Activated CD8-positive, alpha-beta memory T cell treated with anti-CD3 and anti-CD28 coated beads for 36 hours (primary cell): ENCODE data around the gene LCT. TPM values are rescaled to one million over a fixed set of nuclear protein-coding genes. Genes with fewer than 3 reads are reported as not detected.
"Not testable (repeated sequence)": the region's sequence is repeated elsewhere in the genome, so short reads cannot be mapped to it uniquely, and the experiment has no call there.

ENCODE experiments used
- CTCF ChIA-PET: fragments of 350-600 bp; sonication (Branson Sonifier 250); formaldehyde crosslinking; loops from one replicate; lab custom pipeline; 2021; ENCODE audit warnings: antibody characterized with exemption; lab: Charles Lee
- POLR2A ChIA-PET: fragments of 350-600 bp; sonication (Branson Sonifier 250); formaldehyde crosslinking; loops from one replicate; lab custom pipeline; 2021; ENCODE audit warnings: antibody characterized with exemption; lab: Charles Lee
- total RNA-seq, 2 experiments: library from RNA; stranded (reverse); gene quantifications; one replicate each; pipeline ENCODE4 v1.2.3, GENCODE V29; 2021

The LCT gene
- total RNA-seq, 2 experiments from 2014 or later = 0.25 TPM

DNA sequence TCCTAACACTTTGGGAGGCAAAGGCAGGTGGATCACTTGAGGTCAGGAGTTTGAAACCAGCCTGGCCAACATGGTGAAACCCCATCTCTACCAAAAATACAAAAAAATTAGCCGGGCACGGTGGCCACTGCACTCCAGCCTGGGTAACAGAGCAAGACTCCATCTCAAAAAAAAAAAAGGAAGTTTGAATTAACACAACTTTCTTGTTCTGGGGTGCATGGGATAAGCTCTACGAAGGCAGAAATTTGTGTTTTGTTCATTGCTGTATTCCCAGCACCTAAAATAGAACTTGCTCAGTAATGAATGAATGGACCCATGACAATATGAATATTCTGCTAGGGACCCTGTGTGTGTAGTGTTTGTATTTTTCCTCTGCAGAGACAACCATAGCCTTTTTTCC lies 29.1 kb downstream of the LCT start:
- POLR2A ChIA-PET = not testable (repeated sequence)
- CTCF ChIA-PET = interaction anchor here (1.4 to 1.5 kb wide), 2 partner anchors 9 to 43 kb away, joined by 3 to 4 read pairs; no protein-coding TSS in a partner anchor

DNA sequence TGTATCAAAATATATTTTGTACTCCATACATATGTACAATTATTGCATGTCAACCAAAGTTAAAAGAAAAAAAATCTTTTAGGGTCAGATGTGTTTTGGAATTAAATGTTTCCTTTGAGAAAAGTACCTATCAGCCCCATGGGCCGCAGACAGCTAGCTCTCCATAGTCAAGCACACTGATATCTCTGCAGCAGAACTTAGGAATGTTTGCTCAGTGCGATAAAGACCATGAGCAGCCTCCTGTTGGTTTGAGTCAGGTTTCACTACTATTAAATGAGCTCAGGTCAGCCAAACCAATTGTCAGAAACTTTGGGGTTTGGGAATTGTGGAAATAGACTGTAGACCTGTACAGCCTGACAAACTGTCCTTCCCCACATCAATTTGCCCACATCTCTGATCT lies 33.7 kb downstream of the LCT start:
- POLR2A ChIA-PET = no interaction called here

DNA sequence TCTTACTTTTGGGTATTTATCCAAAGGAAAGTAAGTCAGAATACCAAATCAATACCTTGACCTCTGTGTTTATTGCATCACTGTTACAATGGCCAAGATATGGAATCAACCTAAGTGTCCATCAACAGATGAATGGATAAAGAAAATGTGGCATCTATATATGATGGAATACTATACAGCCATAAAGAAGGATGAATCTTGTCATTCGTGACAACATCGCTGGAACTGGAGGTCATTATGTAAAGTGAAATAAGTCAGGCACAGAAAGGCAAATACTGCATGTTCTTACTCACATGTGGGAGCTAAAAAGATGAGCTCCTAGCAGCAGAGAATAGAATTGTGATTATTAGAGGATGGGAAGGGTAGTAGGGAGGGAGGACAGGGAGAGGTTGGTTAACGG lies 34.6 kb downstream of the LCT start:
- POLR2A ChIA-PET = no interaction called here

More for the DNA sequence above, 33.7 kb downstream of the LCT start:
- CTCF ChIA-PET = no interaction called here

DNA sequence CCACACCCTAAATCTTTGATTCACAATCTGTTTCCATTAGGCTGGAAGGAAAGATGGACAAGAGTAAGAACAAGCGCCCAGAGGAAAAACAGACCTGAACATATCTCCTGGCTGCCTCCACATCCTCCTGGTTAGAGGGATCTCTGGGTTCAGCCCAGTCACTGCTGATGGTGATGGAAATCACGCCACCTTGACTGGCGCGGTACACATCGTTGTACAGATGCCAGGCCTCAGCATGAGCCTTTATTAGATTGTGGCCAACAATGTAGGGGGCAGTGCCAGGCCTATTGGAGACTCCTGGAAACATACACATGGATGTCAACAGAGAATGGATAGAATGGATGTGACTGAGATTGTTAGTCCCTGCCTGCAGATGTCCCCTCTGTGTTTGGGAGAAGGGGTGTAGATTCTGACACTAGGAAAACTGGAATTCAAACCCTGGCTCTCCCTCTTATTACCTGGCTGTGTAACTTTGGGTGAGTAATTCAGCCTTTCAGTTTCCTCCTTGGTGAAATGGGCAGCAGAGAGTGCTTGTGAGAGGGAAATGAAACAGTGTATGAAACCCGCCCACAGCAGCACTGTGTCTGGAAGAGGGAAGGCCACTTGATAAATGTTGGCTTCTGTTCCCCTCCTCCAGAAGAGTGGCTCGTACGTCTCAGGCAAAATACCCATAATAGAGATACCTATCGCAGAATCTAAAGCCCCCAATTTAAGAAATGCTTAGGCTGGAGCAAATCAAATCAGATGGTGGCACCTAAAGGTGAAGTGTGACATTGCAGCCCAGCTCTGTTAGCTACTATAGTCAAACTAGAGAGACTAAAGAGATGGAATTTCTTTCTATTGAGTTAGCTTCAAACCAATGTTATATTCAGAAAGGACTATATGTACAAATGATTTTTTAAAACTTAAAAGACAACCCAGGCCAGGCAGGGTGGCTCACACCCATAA lies 36.2 kb downstream of the LCT start:
- ChIA-PET CTCF (no interaction called here), POLR2A (no interaction called here)

More for the DNA sequence above, 34.6 kb downstream of the LCT start:
- CTCF ChIA-PET = interaction anchor here (0.6 kb wide), 1 partner anchor 693 kb away, joined by 3 read pairs; no protein-coding TSS in a partner anchor

DNA sequence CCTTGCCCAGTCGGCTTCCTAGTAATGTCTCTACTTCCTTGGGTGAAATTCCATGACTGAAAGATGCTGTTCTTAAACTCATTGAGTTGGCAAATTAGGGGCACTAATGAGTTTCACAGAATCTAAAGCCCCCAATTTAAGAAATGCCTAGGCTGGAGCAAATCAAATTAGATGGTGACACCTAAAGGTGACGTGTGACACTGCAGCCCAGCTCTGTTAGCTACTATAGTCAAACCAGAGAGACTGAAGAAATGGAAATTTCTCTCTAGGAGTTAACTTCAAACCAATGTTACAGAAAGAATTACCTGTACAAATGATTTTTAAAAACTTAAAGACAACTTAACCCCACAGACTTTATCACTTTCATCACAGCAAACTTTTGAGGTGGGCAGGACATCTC lies 37.2 kb downstream of the LCT start:
- ChIA-PET POLR2A (no interaction called here), CTCF (interaction anchor here (1.0 kb wide), 1 partner anchor 8 kb away, joined by 3 read pairs; no protein-coding TSS in a partner anchor)

DNA sequence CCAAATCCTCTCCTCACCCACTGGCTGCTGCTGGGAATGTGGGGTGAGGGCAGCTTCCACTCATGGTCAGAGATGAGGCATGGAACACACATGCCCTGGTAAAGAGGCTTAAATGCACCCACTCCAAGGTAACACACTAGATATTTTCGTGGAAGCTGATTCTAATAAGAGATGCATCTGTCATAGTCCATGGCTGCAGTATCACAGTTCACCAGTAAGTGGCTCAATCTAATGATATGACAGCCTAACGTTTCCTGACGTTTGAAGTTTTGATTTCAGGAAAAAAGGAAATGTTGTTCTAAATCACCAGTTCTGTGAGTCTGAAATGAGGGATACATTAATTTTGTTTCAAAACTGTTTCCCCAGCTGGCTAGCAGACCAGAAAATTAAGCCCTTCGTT lies 38.2 kb downstream of the LCT start:
- ChIA-PET POLR2A (no interaction called here), CTCF (interaction anchor here (0.8 to 2.9 kb wide), 7 partner anchors 9 to 795 kb away, joined by 3 to 15 read pairs (median 8); no protein-coding TSS in a partner anchor)

DNA sequence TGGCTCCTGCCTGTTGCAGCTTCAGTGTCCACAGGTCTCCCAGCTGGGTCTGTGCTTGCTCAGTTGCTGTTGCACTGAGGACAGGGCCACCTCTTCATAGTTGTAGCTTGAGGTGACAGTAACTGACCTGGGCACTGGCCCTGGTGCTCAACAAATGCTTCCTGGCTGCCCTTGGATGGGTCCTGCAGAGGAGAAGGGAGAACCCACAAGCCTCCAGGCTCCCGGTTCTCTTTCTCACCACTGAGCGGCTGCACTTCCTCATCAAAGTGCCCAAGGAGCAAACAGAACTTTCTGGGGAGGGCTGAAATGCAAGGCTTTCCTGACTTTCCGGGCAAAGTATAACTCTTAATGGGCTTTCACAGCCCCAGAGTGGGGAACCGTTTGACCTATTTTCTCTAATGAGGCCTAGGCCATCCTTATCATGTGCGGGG lies 38.7 kb downstream of the LCT start:
- ChIA-PET POLR2A (no interaction called here), CTCF (interaction anchor here (0.6 to 2.9 kb wide), 8 partner anchors 12 to 794 kb away, joined by 3 to 15 read pairs (median 6); no protein-coding TSS in a partner anchor)

DNA sequence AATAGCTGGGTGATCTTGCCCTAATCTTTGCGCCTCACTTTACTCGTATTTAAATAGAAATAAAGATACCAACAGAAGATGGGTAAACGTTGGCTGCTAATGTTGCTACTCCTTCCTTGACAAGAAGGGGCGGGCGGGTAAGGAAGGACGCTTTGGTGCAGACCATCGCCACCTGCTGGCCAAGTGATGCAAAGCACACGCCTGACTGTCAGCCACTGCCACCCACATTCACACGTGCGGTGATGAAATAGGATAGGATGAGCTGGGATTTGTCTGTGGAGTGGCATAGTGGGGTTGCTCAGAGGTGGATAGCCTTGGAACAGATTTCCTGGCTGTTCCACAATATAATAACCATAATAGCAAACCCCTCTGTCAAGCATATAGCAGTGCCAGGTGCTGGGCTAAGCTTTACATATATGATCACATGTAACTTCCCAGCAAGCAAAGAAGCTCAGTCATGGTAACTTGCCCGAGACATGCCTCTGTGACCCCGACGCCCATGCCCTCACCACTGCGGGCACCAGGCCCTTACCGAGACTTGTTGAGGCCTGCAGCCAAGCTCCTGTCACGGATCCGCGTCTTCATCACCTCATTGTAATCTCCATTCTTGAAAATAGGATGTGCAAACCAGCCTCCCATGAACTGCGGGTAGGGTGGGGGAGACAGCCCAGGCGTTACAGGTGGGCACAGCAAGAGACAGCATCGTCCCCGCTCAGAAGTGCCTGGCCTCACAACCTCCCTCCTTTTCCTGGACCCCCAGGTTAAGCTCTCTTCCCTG lies 39.3 kb downstream of the LCT start:
- ChIA-PET POLR2A (interaction anchor here (0.5 kb wide), 1 partner anchor 15 kb away, joined by 3 read pairs; no protein-coding TSS in a partner anchor), CTCF (interaction anchor here (0.6 to 2.9 kb wide), 14 partner anchors 13 to 809 kb away, joined by 3 to 15 read pairs (median 3); no protein-coding TSS in a partner anchor)

DNA sequence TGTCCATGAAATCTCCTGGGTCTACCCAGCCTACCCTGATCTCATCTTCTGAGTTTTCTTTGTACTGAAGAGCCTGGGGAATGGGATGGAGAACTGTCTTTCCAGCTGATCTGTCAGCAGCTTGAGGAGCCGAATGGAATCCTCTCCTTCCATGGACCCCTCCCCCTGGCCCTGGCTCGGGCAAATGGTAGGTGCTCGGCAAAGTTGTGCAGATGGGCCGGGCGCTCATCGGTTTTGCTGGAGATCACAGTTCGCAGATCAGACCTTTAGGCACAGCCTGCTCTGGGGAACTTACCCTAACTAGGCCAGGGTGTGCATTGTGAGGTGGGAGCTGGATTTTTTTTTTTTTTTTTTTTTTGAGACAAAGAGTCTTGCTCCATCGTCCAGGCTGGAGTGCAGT lies 40.4 kb downstream of the LCT start:
- POLR2A ChIA-PET = interaction anchor here (0.6 kb wide), 1 partner anchor 23 kb away, joined by 6 read pairs; no protein-coding TSS in a partner anchor
- CTCF ChIA-PET = interaction anchor here (1.0 to 2.9 kb wide), 8 partner anchors 9 to 808 kb away, joined by 3 to 15 read pairs (median 4); no protein-coding TSS in a partner anchor

DNA sequence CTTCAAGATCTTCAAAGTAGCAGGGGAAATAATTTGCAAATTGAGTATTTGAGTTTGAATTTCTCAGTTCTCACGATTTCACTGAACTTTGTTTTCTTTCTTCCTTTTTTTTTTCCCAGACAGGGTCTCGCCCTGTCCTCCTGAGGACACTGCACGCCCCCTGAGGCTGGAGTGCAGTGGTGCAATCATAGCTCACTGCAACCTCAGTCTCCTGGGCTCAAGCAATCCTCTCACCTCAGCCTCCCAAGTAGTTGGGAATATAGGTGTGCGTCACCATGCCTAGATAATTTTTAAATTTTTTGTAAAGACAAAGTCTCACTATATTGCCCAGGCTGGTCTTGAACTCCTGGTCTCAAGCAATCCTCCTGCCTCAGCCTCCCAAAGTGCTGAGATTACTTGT lies 41.3 kb downstream of the LCT start:
- POLR2A ChIA-PET = not testable (repeated sequence)
- CTCF ChIA-PET = interaction anchor here (1.0 kb wide), 1 partner anchor 11 kb away, joined by 3 read pairs; no protein-coding TSS in a partner anchor

DNA sequence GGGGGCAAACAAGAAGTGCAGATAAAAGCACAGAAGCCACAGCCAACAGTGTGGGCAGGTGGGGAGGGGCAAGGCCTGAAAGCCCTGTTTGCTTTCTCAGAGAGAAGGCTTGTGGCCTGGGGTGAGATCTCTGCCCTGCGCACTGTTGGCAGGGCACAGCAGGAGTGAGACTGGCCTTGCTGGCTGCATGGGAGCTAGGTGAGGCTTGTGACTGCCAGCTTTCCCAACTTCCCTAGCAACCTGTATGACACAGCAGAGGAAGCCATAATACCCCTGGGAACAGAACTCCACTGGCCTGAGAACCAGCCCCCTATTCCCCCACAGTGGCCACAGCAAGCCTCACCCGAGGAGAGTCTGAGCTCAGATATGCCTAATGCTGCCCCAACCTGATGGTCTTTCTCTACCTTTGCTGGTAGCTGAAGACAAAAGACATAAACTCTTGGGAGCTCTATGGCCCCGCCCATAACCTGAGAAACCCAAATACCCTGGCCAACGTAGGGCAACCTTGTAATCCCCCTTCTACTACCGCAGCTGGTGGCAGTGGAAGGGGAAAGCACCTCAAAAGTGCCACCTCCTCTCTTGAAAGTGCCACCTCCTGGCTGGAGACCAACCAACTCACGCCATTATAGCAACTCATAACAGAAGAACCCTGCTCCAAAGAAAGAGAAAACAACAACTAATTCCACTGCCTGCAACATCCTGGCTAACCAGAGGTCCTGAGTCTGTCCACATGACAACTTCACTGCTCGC lies 44.4 kb downstream of the LCT start:
- POLR2A ChIA-PET = no interaction called here
- CTCF ChIA-PET = no interaction called here

DNA sequence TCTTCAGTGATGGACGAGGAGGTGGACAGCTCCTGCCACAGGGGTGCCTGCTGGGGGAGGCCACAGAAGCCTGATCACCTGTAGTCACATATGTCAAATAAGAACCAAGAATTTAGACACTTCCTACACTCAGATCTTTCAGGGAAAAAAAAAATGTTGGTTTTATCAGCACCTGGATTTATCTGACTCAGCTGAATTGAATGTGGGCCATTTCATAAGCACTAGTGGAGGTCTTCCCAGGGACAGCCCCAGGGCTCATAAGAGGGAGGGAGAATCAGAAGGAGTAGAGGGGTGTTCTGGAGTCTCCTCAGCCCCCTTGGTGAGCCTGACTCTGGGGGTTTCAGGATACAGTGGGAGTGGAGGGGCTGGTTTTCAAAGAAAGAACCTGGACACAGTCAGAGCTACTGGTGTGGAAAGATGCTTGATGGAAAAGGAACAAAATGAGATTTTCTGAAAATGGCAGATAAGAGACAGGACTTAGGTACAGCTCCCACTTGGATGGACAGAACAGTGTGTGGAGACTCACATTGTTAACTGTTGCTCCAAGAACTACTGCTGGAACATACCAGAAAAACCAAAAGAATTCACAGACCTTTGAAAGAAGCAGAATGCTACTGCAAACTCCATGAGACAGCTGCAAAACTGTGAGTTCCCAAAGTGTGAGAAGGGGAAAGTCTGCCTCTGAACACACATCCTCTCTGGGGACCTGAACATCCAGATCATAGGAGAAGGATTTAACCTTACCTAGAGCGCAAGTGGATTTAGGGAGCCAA lies 45.4 kb downstream of the LCT start:
- CTCF ChIA-PET = interaction anchor here (1.3 kb wide), 1 partner anchor 8 kb away, joined by 3 read pairs; no protein-coding TSS in a partner anchor
- POLR2A ChIA-PET = interaction anchor here (0.5 kb wide), 1 partner anchor 43 kb away, joined by 5 read pairs; no protein-coding TSS in a partner anchor

DNA sequence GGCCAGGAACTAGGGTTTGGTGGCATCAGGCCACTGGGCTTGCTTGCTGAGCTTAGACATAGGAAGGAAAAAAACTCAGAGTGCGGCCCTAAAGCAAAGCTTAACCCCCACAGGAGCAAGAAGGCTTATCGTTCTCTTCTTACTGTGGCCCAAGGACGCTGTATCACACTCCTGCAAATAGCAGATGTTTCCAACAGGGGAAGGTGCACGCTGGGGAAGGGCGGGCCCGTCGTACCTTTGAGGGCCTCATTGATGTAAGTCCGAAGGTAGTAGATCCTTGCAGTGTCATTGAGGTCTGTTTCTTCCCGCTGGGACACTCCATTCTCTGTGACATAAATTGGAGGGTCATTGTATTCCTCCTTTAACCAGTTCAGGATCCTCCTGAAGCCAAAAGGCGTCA lies 46.6 kb downstream of the LCT start:
- CTCF ChIA-PET = no interaction called here
- POLR2A ChIA-PET = interaction anchor here (0.6 kb wide), 1 partner anchor 43 kb away, joined by 7 read pairs; no protein-coding TSS in a partner anchor

DNA sequence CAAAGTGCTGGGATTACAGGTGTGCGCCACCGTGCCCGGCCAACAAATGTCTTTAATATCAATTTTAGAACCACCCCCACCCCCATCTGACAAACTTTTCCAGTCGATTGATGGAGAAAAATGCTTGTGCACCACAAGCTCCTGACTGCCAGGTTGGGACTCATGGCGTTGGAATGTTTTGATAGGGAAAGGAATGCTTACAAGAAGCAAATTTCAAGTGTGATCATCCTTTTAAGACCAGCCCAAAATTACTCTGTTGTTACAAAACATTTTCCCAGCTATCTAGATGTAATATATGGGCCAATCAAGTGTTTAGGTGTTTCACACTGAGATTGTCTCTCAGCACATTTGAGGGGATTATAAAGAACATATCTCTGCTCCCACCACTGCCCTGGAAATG lies 50.2 kb downstream of the LCT start:
- POLR2A ChIA-PET = interaction anchor here (0.6 kb wide), 1 partner anchor 47 kb away, joined by 5 read pairs; no protein-coding TSS in a partner anchor
- CTCF ChIA-PET = no interaction called here

DNA sequence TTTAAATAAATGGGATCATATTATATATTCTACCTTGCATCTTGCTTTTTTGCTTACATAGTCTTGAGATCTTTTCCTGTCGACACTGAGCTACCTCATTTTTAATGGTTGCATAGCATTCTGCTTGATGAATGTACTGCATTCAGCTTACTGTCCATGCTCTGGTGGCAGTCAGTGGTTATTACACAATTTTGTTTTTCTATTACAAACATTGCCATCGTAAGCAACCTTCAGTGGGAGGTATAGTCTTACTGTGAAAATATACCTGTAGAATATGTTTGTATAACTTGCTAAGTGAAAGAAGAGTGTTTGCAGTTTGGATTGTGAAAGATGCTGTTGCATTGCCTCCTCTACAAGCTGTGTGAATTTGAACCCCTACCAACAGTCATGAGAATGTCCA lies 52.0 kb downstream of the LCT start:
- ChIA-PET POLR2A (interaction anchor here (0.6 kb wide), 1 partner anchor 1367 kb away, joined by 4 read pairs; no protein-coding TSS in a partner anchor), CTCF (interaction anchor here (0.7 to 2.5 kb wide), 3 partner anchors 10 to 274 kb away, joined by 3 to 11 read pairs (median 4); no protein-coding TSS in a partner anchor)

DNA sequence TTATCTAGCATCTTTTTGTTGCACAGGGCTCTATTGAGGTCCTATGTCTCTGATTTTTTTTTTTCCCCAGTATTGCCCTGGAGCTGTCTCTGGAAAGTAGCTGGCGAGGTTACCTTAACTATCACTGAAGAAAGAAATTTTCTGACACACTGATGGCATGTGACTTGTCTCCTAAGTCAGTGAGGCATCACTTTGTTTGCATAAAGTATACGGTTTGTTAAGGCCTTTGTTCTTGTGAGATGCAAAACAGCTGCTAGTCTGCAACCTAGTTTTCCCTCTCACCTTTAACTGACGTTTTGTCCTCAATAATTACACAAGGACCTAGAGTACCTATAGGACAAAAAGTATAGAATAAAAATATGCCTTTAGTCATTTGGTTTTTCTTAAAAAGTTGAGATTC lies 53.5 kb downstream of the LCT start:
- POLR2A ChIA-PET = no interaction called here
- CTCF ChIA-PET = no interaction called here

DNA sequence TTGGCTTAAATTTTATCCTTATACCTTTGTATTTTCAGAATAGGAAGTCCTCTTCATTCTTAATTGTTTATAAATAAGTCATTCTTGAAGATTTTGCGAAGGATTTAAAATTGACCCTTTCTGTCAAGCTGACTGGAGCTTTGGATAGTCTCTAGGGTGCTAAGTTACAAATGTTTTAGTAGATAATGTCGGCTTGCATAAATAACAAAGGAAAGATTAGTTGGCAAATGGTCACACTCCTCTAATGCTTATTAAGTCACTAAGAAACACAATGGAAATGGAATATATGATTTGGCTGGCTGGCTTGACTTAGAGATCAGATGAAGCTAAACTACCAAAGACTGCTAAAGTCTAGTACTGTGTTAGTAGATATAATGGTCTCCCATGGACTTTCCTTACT lies 54.8 kb downstream of the LCT start:
- POLR2A ChIA-PET = no interaction called here
- CTCF ChIA-PET = interaction anchor here (1.1 kb wide), 1 partner anchor 15 kb away, joined by 3 read pairs; no protein-coding TSS in a partner anchor
